GM19193 (cell line): ENCODE data around the gene SEMA5A.

Experiments
- POLR2A ChIP-seq: IDR thresholded peaks from 4 replicates; pipeline ENCODE4 v1.6.1; 2011; ENCODE audit not compliant: insufficient read depth, insufficient read length; ENCODE audit errors: extremely low read depth

SEMA5A gene

GRCh38 chr5:9430306-9430705, 115.6 kb downstream of the SEMA5A start:
- TF ChIP-seq POLR2A = no peak

GRCh38 chr5:9429691-9430215, 116.1 kb downstream of the SEMA5A start:
- no peak for TF ChIP-seq POLR2A

- TF ChIP-seq POLR2A = no peak
Measured at GRCh38 chr5:9428272-9428671, 117.6 kb downstream of the SEMA5A start.

GRCh38 chr5:9425710-9426109, 120.2 kb downstream of the SEMA5A start:
- no peak for TF ChIP-seq POLR2A

- TF ChIP-seq POLR2A = no peak
Measured at GRCh38 chr5:9423571-9423970, 122.3 kb downstream of the SEMA5A start.

- TF ChIP-seq POLR2A = no peak
Measured at GRCh38 chr5:9421884-9422283, 124.0 kb downstream of the SEMA5A start.

- no peak for TF ChIP-seq POLR2A
Measured at GRCh38 chr5:9419794-9420193, 126.1 kb downstream of the SEMA5A start.

GRCh38 chr5:9415566-9415965, 130.3 kb downstream of the SEMA5A start:
- TF ChIP-seq POLR2A = no peak

- TF ChIP-seq POLR2A = no peak
Measured at GRCh38 chr5:9415091-9415490, 130.8 kb downstream of the SEMA5A start.

- TF ChIP-seq POLR2A = no peak
Measured at GRCh38 chr5:9411142-9411541, 134.7 kb downstream of the SEMA5A start.

GRCh38 chr5:9409413-9409960, 136.4 kb downstream of the SEMA5A start:
- no peak for TF ChIP-seq POLR2A

- TF ChIP-seq POLR2A = no peak
Measured at GRCh38 chr5:9408964-9409363, 136.9 kb downstream of the SEMA5A start.

GRCh38 chr5:9405196-9405754, 140.6 kb downstream of the SEMA5A start:
- TF ChIP-seq POLR2A = no peak

- no peak for TF ChIP-seq POLR2A
Measured at GRCh38 chr5:9401786-9402472, 143.9 kb downstream of the SEMA5A start.

- no peak for TF ChIP-seq POLR2A
Measured at GRCh38 chr5:9399094-9399493, 146.8 kb downstream of the SEMA5A start.

- TF ChIP-seq POLR2A = no peak
Measured at GRCh38 chr5:9398227-9398626, 147.6 kb downstream of the SEMA5A start.
